ENCODE data around the gene LCK.

The LCK gene

GRCh38 chr1:32224285-32224684 lies 26.8 kb upstream of the LCK start:
- no peak for TF ChIP-seq CTCF (IDR thresholded peaks at IDR 0.05; ENCODE audit: insufficient read depth, low read depth, low read length, missing control alignments)
- no peak for DNase-seq (ENCODE audit: low read depth)
- no peak overlapping the region for H3K4me3 ChIP-seq (ENCODE audit: low read length)

GRCh38 chr1:32228771-32229170 lies 22.3 kb upstream of the LCK start:
- TF ChIP-seq CTCF (IDR thresholded peaks at IDR 0.05; ENCODE audit: insufficient read depth, low read depth, low read length, missing control alignments): no peak
- H3K4me3 ChIP-seq (ENCODE audit: low read length): no peak overlapping the region
- DNase-seq (ENCODE audit: low read depth): no peak

GRCh38 chr1:32231843-32232432 lies 19.1 kb upstream of the LCK start:
- no peak for DNase-seq (ENCODE audit: low read depth)
- TF ChIP-seq CTCF (IDR thresholded peaks at IDR 0.05; ENCODE audit: insufficient read depth, low read depth, low read length, missing control alignments): no peak
- no peak overlapping the region for H3K4me3 ChIP-seq (ENCODE audit: low read length)

- peak; percentile 62 for DNase-seq (ENCODE audit: low read depth)
- TF ChIP-seq CTCF (IDR thresholded peaks at IDR 0.05; ENCODE audit: insufficient read depth, low read depth, low read length, missing control alignments): no peak
- no peak overlapping the region for H3K4me3 ChIP-seq (ENCODE audit: low read length)
These were observed 18.3 kb upstream of the LCK start for GRCh38 chr1:32232558-32233304.

GRCh38 chr1:32234792-32235191 lies 16.3 kb upstream of the LCK start:
- no peak for DNase-seq (ENCODE audit: low read depth)
- TF ChIP-seq CTCF (IDR thresholded peaks at IDR 0.05; ENCODE audit: insufficient read depth, low read depth, low read length, missing control alignments): no peak
- H3K4me3 ChIP-seq (ENCODE audit: low read length): no peak overlapping the region

- TF ChIP-seq CTCF (IDR thresholded peaks at IDR 0.05; ENCODE audit: insufficient read depth, low read depth, low read length, missing control alignments): no peak
- no peak overlapping the region for H3K4me3 ChIP-seq (ENCODE audit: low read length)
- DNase-seq (ENCODE audit: low read depth): no peak
These were observed 11.7 kb upstream of the LCK start for GRCh38 chr1:32239337-32239736.

GRCh38 chr1:32239790-32240139 lies 11.3 kb upstream of the LCK start:
- no peak for DNase-seq (ENCODE audit: low read depth)
- H3K4me3 ChIP-seq (ENCODE audit: low read length): no peak overlapping the region
- TF ChIP-seq CTCF (IDR thresholded peaks at IDR 0.05; ENCODE audit: insufficient read depth, low read depth, low read length, missing control alignments): no peak

All from epithelial cell of esophagus (primary cell).